Omental fat pad (tissue), 4 donors: ENCODE data around the gene SPATA6L. TPM values are rescaled to one million over a fixed set of nuclear protein-coding genes. Genes with fewer than 3 reads are reported as not detected.

Experiments
- ATAC-seq: fragments of 150-250 bp; one replicate; pipeline ENCODE4 v1.9.1; 2016; ENCODE audit warnings: mild to moderate bottlenecking, moderate library complexity; ENCODE audit not compliant: low FRiP score
- DNase-seq: peaks from one replicate; pipeline ENCODE4 v3.0.0-alpha.2; 2019; ENCODE audit warnings: low spot score
- total RNA-seq, 4 donors: library from RNA; depleted of rRNA; stranded (reverse); fragments of >200 nt; gene quantifications; one replicate each; pipeline ENCODE4 v1.1.0, GENCODE V29; 2016
- TF ChIP-seq, protein P1 (sequence below), 3 donors: fragments of 450-650 bp; IDR thresholded peaks; one replicate each; pipeline ENCODE4 v1.5.1; 2016 to 2017; ENCODE audit warnings: antibody characterized with exemption in 3 of 3, mild to moderate bottlenecking in 3 of 3, moderate library complexity in 2 of 3

The SPATA6L gene
- total RNA-seq, 4 donors from 2014 or later, result 1.3 to 5.5 (median 2.6) TPM

DNA sequence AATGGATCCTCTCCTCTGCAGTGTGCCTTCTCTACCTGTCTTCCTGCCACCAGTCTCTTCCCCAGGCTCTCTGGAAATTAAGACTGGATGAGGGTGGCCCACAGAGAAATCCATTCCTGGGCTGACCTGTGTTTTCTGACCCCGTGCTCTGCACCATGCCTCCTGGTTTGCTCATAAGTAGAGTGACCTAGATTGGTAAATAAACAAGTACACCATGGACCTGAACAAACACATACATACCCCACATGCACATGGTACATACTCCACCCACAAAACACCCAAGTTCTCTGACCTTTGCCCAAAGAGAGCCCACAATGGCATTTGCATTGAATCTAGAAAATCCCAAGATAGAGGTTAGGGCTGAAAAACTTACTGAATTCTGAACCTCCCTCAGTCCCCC is 81.6 kb downstream of the SPATA6L start:
- ATAC-seq, result no peak
- DNase-seq, result no peak
- TF ChIP-seq, protein P1, sequence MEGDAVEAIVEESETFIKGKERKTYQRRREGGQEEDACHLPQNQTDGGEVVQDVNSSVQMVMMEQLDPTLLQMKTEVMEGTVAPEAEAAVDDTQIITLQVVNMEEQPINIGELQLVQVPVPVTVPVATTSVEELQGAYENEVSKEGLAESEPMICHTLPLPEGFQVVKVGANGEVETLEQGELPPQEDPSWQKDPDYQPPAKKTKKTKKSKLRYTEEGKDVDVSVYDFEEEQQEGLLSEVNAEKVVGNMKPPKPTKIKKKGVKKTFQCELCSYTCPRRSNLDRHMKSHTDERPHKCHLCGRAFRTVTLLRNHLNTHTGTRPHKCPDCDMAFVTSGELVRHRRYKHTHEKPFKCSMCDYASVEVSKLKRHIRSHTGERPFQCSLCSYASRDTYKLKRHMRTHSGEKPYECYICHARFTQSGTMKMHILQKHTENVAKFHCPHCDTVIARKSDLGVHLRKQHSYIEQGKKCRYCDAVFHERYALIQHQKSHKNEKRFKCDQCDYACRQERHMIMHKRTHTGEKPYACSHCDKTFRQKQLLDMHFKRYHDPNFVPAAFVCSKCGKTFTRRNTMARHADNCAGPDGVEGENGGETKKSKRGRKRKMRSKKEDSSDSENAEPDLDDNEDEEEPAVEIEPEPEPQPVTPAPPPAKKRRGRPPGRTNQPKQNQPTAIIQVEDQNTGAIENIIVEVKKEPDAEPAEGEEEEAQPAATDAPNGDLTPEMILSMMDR (IDR thresholded peaks at IDR 0.05), result no peak

DNA sequence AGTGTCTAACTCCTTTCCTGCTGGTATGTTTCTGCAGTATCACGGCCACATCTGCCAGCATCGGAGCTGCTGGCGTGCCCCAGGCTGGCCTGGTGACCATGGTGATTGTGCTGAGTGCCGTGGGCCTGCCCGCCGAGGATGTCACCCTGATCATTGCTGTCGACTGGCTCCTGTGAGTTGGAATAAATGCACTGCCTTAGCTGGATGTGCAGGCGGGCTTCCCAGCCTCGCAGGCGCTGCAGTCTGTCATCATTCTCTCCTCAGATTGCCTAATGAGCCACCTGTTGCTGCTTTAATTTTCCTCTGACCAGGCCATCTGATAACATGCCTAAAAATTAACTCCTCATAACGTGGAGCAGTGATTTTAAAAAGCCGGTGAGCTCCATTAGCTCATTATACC is 83.3 kb downstream of the SPATA6L start:
- ATAC-seq (no peak), DNase-seq (no peak)
- TF ChIP-seq, protein P1 (IDR thresholded peaks at IDR 0.05), result no peak

DNA sequence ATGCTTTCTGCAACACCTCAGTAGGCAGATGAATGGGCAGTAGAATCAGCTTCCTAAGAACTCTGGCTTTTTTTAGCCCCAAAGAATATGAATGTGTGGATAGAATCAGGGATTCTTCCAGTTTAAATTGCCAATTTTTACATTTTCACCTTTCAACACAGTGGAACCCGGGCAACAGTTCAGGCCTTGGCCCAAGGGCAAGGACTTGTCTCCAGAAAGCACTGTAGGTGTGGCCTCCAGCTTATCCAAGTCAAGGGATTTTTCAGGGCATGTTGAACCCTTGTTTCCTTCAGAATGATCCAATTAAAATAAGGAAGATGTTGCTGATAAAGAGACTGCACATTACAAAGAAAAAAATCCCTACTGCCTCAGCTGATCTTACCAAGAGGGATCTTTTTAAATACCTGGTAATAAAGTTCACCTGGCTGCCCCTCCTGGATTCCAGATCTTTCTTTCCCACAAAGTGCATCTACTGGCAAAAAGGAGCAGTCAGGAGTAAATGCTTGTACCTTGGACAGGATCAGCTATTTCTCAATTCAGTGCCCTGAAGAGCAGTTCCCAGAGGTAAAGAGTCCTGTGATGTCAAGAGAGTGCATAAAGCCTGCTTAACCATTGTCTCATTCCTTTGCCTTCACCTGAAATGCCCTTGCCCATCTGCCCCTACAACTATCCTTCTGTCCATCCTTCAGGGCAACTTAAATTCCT is 84.3 kb downstream of the SPATA6L start:
- TF ChIP-seq, protein P1 (IDR thresholded peaks at IDR 0.05), result no peak
- no peak for ATAC-seq
- DNase-seq, result no peak

DNA sequence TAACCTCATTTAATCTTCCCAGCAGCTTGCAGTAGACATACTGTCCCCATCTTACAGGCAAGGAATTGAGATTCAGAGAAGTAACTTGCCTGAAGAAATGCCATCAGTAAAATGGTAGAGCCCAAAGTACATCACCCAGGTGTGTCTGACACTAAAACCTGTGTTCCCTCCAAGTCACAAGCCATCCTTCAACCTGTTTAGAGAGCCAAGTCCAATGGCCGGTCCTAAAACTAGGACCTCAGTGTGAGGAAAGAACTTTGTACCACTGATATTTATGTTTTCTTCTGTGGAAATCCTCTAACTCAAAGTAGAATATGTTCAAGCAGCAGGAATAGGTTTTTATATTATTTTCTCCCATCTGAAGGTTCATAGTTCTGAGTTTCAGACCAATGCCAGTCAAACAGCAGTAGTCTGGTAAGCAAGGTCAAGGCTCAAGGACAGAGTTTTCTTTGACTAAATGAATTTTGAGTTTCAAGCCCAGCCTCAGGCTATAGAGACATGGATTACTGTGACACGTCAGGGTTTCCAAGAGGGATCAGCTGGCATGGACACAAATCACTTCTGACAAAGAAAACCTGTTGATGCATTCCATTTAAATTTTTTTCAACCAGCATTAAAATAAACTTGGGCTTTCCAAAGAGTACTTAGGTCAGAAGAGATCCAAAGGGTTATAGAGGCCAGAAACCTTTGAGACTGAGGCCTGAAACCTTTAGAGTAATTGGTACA is 85.1 kb downstream of the SPATA6L start:
- DNase-seq, result no peak
- ATAC-seq, result no peak
- TF ChIP-seq, protein P1 (IDR thresholded peaks at IDR 0.05), result no peak

DNA sequence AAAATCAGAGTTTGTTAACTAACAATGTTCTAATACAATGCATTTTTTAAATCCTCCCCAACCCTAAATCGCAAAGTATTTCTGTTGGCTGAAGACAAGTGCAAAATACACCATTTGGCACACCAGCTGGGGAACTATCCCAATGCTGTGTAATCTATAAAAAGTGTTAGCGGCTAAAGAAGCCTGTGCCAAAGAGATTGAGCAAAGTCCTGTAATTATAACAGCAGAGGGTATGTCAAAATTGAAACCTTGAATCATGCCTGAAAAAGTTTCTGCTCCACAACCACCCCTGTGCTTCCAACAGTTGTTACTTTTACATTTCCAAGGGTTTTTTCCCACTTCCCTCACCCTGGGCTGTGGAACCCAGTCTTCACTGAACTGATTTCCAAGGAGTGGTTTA is 87.3 kb downstream of the SPATA6L start:
- ATAC-seq, result no peak
- TF ChIP-seq, protein P1 (IDR thresholded peaks at IDR 0.05), result no peak

DNA sequence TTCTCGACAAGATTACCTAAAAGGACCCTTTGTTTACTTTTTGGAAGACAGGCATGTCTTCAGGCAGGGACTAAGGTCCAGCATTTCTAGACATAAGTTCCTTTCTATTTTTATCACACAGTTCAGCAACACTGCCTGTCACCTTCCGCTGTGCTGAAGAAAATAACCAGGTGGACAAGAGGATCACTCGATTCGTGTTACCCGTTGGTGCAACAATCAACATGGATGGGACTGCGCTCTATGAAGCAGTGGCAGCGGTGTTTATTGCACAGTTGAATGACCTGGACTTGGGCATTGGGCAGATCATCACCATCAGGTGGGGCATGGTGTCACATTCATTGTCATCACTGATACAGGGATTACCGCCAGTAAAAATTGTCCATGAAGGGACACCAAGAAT is 89.8 kb downstream of the SPATA6L start:
- ATAC-seq, result no peak
- no peak for DNase-seq
- TF ChIP-seq, protein P1 (IDR thresholded peaks at IDR 0.05), result no peak

More for the DNA sequence above, 87.3 kb downstream of the SPATA6L start:
- no peak for DNase-seq

DNA sequence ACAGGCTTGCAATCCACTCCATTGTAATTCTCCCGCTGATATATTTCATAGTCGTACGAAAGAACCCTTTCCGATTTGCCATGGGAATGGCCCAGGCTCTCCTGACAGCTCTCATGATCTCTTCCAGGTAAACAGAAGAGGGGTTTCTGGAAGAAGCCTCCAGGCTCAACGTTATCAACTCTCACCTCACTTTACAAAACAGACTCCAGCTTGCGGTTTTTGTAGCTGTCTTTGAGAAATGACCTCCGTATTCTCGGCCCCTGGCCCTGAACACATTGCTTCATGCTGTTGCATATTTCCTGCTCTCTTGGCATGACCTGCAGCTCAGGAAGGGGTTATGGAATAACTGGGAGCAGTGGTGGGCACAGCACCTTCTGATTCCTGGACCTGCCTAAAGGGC is 90.3 kb downstream of the SPATA6L start:
- no peak for ATAC-seq
- DNase-seq, result no peak
- TF ChIP-seq, protein P1 (IDR thresholded peaks at IDR 0.05), result no peak
